Left cardiac atrium (tissue), 4 donors: ENCODE data around the gene YJEFN3. TPM values are rescaled to one million over a fixed set of nuclear protein-coding genes. Genes with fewer than 3 reads are reported as not detected.

Experiments
- ATAC-seq, 2 donors: fragments of 200-7000 bp; cut with Tn5 transposase; one replicate each; pipeline ENCODE4 v1.9.1; 2020; ENCODE audit warnings: mild to moderate bottlenecking in 2 of 2, moderate library complexity in 2 of 2
- DNase-seq: peaks from one replicate; pipeline ENCODE4 v3.0.0-alpha.2; 2020
- intact Hi-C, 2 donors: fragments of 100-400 bp; cut with DNase I; formaldehyde crosslinking; loops; one replicate each; pipeline versions ENCODE4 v1.14.1 to v1.15.1; 2022 to 2023
- total RNA-seq, 2 donors: library from RNA; stranded (reverse); fragmentation: NEBNext Ultra II Directional; extraction: Animal tissue kit (Norgen Biotek cat#: 25700); gene quantifications; one replicate each; pipeline ENCODE4 v1.2.1, GENCODE V29; 2021
- donor health status: DM: no; HTN: yes; CAD: no.
- donor health status: DM: no; HTN: yes; CAD: no; lungs with severe emphysema.
- donor health status: DM: yes; HTN: yes; CAD: no.
- donor health status: Dilated cardiomyopathy.

YJEFN3 gene
- total RNA-seq, 2 donors from 2014 or later, result 2.7 to 2.9 TPM

GRCh38 chr19:19533841-19534240 lies 5.1 kb downstream of the YJEFN3 start:
- ATAC-seq (no peak), DNase-seq (no peak)
- intact Hi-C loops, result loop anchor here (1.0 to 5.0 kb wide), 3 partner anchors 110 to 423 kb away; no protein-coding TSS in a partner anchor

- no peak for DNase-seq
- intact Hi-C loops, result loop anchor here (5.0 kb wide), 2 partner anchors 113 to 423 kb away; no protein-coding TSS in a partner anchor
- ATAC-seq, result no peak
Measured at GRCh38 chr19:19534556-19535265, 6.0 kb downstream of the YJEFN3 start.

- ATAC-seq (no peak), DNase-seq (no peak)
- intact Hi-C loops, result no loop called here
Measured at GRCh38 chr19:19535311-19536191, 6.8 kb downstream of the YJEFN3 start.

- intact Hi-C loops, result no loop called here
- DNase-seq, result no peak
- ATAC-seq, result no peak
Measured at GRCh38 chr19:19537075-19538048, 8.7 kb downstream of the YJEFN3 start.

GRCh38 chr19:19538061-19538784 lies 9.5 kb downstream of the YJEFN3 start, which contains the start of gene CILP2:
Gene CILP2 (plus strand): TSS chr19:19538265. CDS start chr19:19538350, 85 bp downstream.
- intact Hi-C loops, result no loop called here
- DNase-seq (peak; percentile 66), ATAC-seq (peak; percentile 26 to 36)

- ATAC-seq (peak in 1 of 2 donors; percentile 1), DNase-seq (no peak)
- intact Hi-C loops, result no loop called here
Measured at GRCh38 chr19:19538785-19539166, 10.1 kb downstream of the YJEFN3 start.

- intact Hi-C loops, result no loop called here
- no peak for ATAC-seq
- DNase-seq, result no peak
Measured at GRCh38 chr19:19539698-19540063, 11.0 kb downstream of the YJEFN3 start.

- intact Hi-C loops, result no loop called here
- DNase-seq (peak; percentile 76), ATAC-seq (peak; percentile 24 to 50)
Measured at GRCh38 chr19:19540064-19540714, 11.5 kb downstream of the YJEFN3 start.

- peak; percentile 63 for DNase-seq
- intact Hi-C loops, result no loop called here
- ATAC-seq, result peak; percentile 23 to 39
Measured at GRCh38 chr19:19540715-19541515, 12.2 kb downstream of the YJEFN3 start.

- intact Hi-C loops, result no loop called here
- DNase-seq, result no peak
- no peak for ATAC-seq
Measured at GRCh38 chr19:19541616-19542015, 12.9 kb downstream of the YJEFN3 start.

GRCh38 chr19:19542507-19542906 lies 13.8 kb downstream of the YJEFN3 start:
- intact Hi-C loops, result no loop called here
- no peak for DNase-seq
- no peak for ATAC-seq

GRCh38 chr19:19543101-19543500 lies 14.4 kb downstream of the YJEFN3 start:
- ATAC-seq (no peak), DNase-seq (no peak)
- intact Hi-C loops, result no loop called here

GRCh38 chr19:19543640-19544039 lies 14.9 kb downstream of the YJEFN3 start:
- no peak for ATAC-seq
- intact Hi-C loops, result no loop called here
- no peak for DNase-seq

GRCh38 chr19:19544257-19544953 lies 15.7 kb downstream of the YJEFN3 start:
- no peak for DNase-seq
- intact Hi-C loops, result no loop called here
- no peak for ATAC-seq

GRCh38 chr19:19544954-19545591 lies 16.4 kb downstream of the YJEFN3 start:
- intact Hi-C loops, result no loop called here
- no peak for ATAC-seq
- DNase-seq, result no peak

- intact Hi-C loops, result no loop called here
- ATAC-seq, result no peak
Measured at GRCh38 chr19:19545707-19546106, 17.0 kb downstream of the YJEFN3 start.

More at GRCh38 chr19:19545707-19546106, 17.0 kb downstream of the YJEFN3 start:
- no peak for DNase-seq
